IgD-negative memory B cell (primary cell): ENCODE measurements around the gene UTF1. TPM values are rescaled to one million over a fixed set of nuclear protein-coding genes. Genes with fewer than 3 reads are reported as not detected.

Source experiments
- H3K27ac Mint-ChIP-seq, 3 donors: one replicate each; pipeline ENCODE4 v1.8.0; 2020 to 2022; ENCODE audit warnings: mild to moderate bottlenecking in 3 of 3, mixed read lengths in 3 of 3, moderate library complexity in 1 of 3
- H3K27me3 Mint-ChIP-seq: one replicate; pipeline ENCODE4 v1.8.0; 2021; ENCODE audit warnings: mixed read lengths
- H3K36me3 Mint-ChIP-seq: one replicate; pipeline ENCODE4 v1.8.0; 2020; ENCODE audit warnings: mild to moderate bottlenecking, mixed read lengths
- H3K4me1 Mint-ChIP-seq, 3 donors: one replicate each; pipeline ENCODE4 v1.8.0; 2020 to 2022; ENCODE audit warnings: mixed read lengths in 3 of 3, mild to moderate bottlenecking in 1 of 3
- H3K4me3 Mint-ChIP-seq, 4 donors: one replicate each; pipeline ENCODE4 v1.8.0; 2020 to 2022; ENCODE audit warnings: mild to moderate bottlenecking in 4 of 4, mixed read lengths in 4 of 4, moderate library complexity in 3 of 4
- H3K9me3 Mint-ChIP-seq, 3 donors: one replicate each; pipeline ENCODE4 v1.8.0; 2020 to 2021; ENCODE audit warnings: mixed read lengths in 3 of 3, mild to moderate bottlenecking in 1 of 3
- polyA plus RNA-seq: library from polyadenylated mRNA; unstranded; fragments of 300-500 nt; fragmentation: Illumina TruSeq; gene quantifications from one replicate; pipeline ENCODE4 v1.2.3, GENCODE V29; 2021

Gene UTF1
- polyA plus RNA-seq, 1 donor from 2014 or later, result not detected

- no peak overlapping the region for H3K4me3 Mint-ChIP-seq
- no peaks in the 10 kb centered on the region for H3K4me1 Mint-ChIP-seq
- H3K36me3 Mint-ChIP-seq, result no peaks in the 10 kb centered on the region
- no peak overlapping the region for H3K27ac Mint-ChIP-seq
- peaks cover 5% of the 10 kb centered on the region for H3K27me3 Mint-ChIP-seq
- no peaks in the 10 kb centered on the region for H3K9me3 Mint-ChIP-seq
These were observed 27.9 kb upstream of the UTF1 start for GRCh38 chr10:133201948-133202725.

GRCh38 chr10:133202778-133203651, 27.0 kb upstream of the UTF1 start:
- peaks cover 5% of the 10 kb centered on the region for H3K27me3 Mint-ChIP-seq
- H3K27ac Mint-ChIP-seq, result no peak overlapping the region
- H3K9me3 Mint-ChIP-seq, result no peaks in the 10 kb centered on the region
- H3K4me3 Mint-ChIP-seq, result no peak overlapping the region
- H3K36me3 Mint-ChIP-seq, result no peaks in the 10 kb centered on the region
- H3K4me1 Mint-ChIP-seq, result no peaks in the 10 kb centered on the region

- no peak overlapping the region for H3K4me3 Mint-ChIP-seq
- H3K27me3 Mint-ChIP-seq, result peaks cover 5% of the 10 kb centered on the region
- no peaks in the 10 kb centered on the region for H3K9me3 Mint-ChIP-seq
- no peaks in the 10 kb centered on the region for H3K4me1 Mint-ChIP-seq
- no peak overlapping the region for H3K27ac Mint-ChIP-seq
- no peaks in the 10 kb centered on the region for H3K36me3 Mint-ChIP-seq
These were observed 26.3 kb upstream of the UTF1 start for GRCh38 chr10:133203652-133204195.

- peaks cover 4% of the 10 kb centered on the region for H3K27me3 Mint-ChIP-seq
- no peak overlapping the region for H3K27ac Mint-ChIP-seq
- no peaks in the 10 kb centered on the region for H3K4me1 Mint-ChIP-seq
- no peaks in the 10 kb centered on the region for H3K9me3 Mint-ChIP-seq
- no peak overlapping the region for H3K4me3 Mint-ChIP-seq
- H3K36me3 Mint-ChIP-seq, result no peaks in the 10 kb centered on the region
These were observed 25.6 kb upstream of the UTF1 start for GRCh38 chr10:133204226-133205015.

- Mint-ChIP-seq H3K27me3 (peaks cover 4% of the 10 kb centered on the region), H3K36me3 (no peaks in the 10 kb centered on the region), H3K9me3 (no peaks in the 10 kb centered on the region), H3K27ac (no peak overlapping the region), H3K4me3 (no peak overlapping the region), H3K4me1 (no peaks in the 10 kb centered on the region)
These were observed 24.9 kb upstream of the UTF1 start for GRCh38 chr10:133205146-133205545.

GRCh38 chr10:133206356-133207040, 23.5 kb upstream of the UTF1 start:
- H3K27ac Mint-ChIP-seq, result no peak overlapping the region
- H3K4me1 Mint-ChIP-seq, result no peaks in the 10 kb centered on the region
- no peaks in the 10 kb centered on the region for H3K36me3 Mint-ChIP-seq
- H3K9me3 Mint-ChIP-seq, result no peaks in the 10 kb centered on the region
- H3K4me3 Mint-ChIP-seq, result no peak overlapping the region
- H3K27me3 Mint-ChIP-seq, result no peaks in the 10 kb centered on the region

- no peaks in the 10 kb centered on the region for H3K36me3 Mint-ChIP-seq
- no peak overlapping the region for H3K27ac Mint-ChIP-seq
- no peaks in the 10 kb centered on the region for H3K4me1 Mint-ChIP-seq
- H3K27me3 Mint-ChIP-seq, result peaks cover 2% of the 10 kb centered on the region
- no peak overlapping the region for H3K4me3 Mint-ChIP-seq
- H3K9me3 Mint-ChIP-seq, result peaks cover 0 to 2% (median 0%) of the 10 kb centered on the region in 3 donors
These were observed 22.9 kb upstream of the UTF1 start for GRCh38 chr10:133207041-133207600.

- H3K36me3 Mint-ChIP-seq, result no peaks in the 10 kb centered on the region
- H3K4me1 Mint-ChIP-seq, result no peaks in the 10 kb centered on the region
- no peak overlapping the region for H3K27ac Mint-ChIP-seq
- H3K27me3 Mint-ChIP-seq, result peaks cover 4% of the 10 kb centered on the region
- H3K4me3 Mint-ChIP-seq, result no peak overlapping the region
- H3K9me3 Mint-ChIP-seq, result peaks cover 0 to 3% (median 0%) of the 10 kb centered on the region in 3 donors
These were observed 22.4 kb upstream of the UTF1 start for GRCh38 chr10:133207627-133208026.

GRCh38 chr10:133208466-133208865, 21.6 kb upstream of the UTF1 start:
- Mint-ChIP-seq H3K4me1 (no peaks in the 10 kb centered on the region), H3K27ac (no peak overlapping the region), H3K9me3 (peaks cover 0 to 3% (median 0%) of the 10 kb centered on the region in 3 donors), H3K27me3 (peaks cover 4% of the 10 kb centered on the region), H3K4me3 (no peak overlapping the region), H3K36me3 (no peaks in the 10 kb centered on the region)

- Mint-ChIP-seq H3K36me3 (no peaks in the 10 kb centered on the region), H3K9me3 (peaks cover 0 to 3% (median 0%) of the 10 kb centered on the region in 3 donors), H3K27me3 (peaks cover 4% of the 10 kb centered on the region), H3K4me1 (no peaks in the 10 kb centered on the region), H3K4me3 (no peak overlapping the region), H3K27ac (no peak overlapping the region)
These were observed 20.9 kb upstream of the UTF1 start for GRCh38 chr10:133209117-133209516.

GRCh38 chr10:133209641-133210040, 20.4 kb upstream of the UTF1 start:
- Mint-ChIP-seq H3K27ac (no peak overlapping the region), H3K4me3 (no peak overlapping the region), H3K9me3 (peaks cover 0 to 3% (median 0%) of the 10 kb centered on the region in 3 donors), H3K36me3 (no peaks in the 10 kb centered on the region), H3K27me3 (peaks cover 4% of the 10 kb centered on the region), H3K4me1 (no peaks in the 10 kb centered on the region)

- Mint-ChIP-seq H3K36me3 (no peaks in the 10 kb centered on the region), H3K27me3 (peaks cover 4% of the 10 kb centered on the region), H3K4me3 (no peak overlapping the region), H3K4me1 (no peaks in the 10 kb centered on the region), H3K9me3 (peaks cover 0 to 3% (median 0%) of the 10 kb centered on the region in 3 donors), H3K27ac (no peak overlapping the region)
These were observed 19.4 kb upstream of the UTF1 start for GRCh38 chr10:133210398-133211140.

- H3K27ac Mint-ChIP-seq, result no peak overlapping the region
- no peak overlapping the region for H3K4me3 Mint-ChIP-seq
- H3K9me3 Mint-ChIP-seq, result peaks cover 0 to 3% (median 0%) of the 10 kb centered on the region in 3 donors
- no peaks in the 10 kb centered on the region for H3K4me1 Mint-ChIP-seq
- H3K27me3 Mint-ChIP-seq, result peaks cover 4% of the 10 kb centered on the region
- no peaks in the 10 kb centered on the region for H3K36me3 Mint-ChIP-seq
These were observed 18.7 kb upstream of the UTF1 start for GRCh38 chr10:133211141-133211830.
